AG20443 (cell line): ENCODE measurements around the gene KLHL30.
"Not testable (repeated sequence)": the region's sequence is repeated elsewhere in the genome, so short reads cannot be mapped to it uniquely, and the experiment has no call there.

Experiments
- DNase-seq: peaks from one replicate; pipeline ENCODE4 v3.0.0; 2012; ENCODE audit warnings: low spot score, mixed read lengths

The KLHL30 gene

GRCh38 chr2:238102865-238103264 is 35.6 kb upstream of the KLHL30 start:
- DNase-seq = no peak

GRCh38 chr2:238103465-238104225 is 34.8 kb upstream of the KLHL30 start:
- DNase-seq = no peak

GRCh38 chr2:238104226-238104690 is 34.2 kb upstream of the KLHL30 start:
- no peak for DNase-seq

GRCh38 chr2:238104691-238105371 is 33.6 kb upstream of the KLHL30 start:
- no peak for DNase-seq

- DNase-seq = no peak
Measured at GRCh38 chr2:238105506-238106338, 32.7 kb upstream of the KLHL30 start.

- DNase-seq = no peak
Measured at GRCh38 chr2:238106339-238106697, 32.1 kb upstream of the KLHL30 start.

GRCh38 chr2:238106698-238107524 is 31.6 kb upstream of the KLHL30 start:
- DNase-seq = no peak

- DNase-seq = no peak
Measured at GRCh38 chr2:238107525-238108422, 30.7 kb upstream of the KLHL30 start.

GRCh38 chr2:238108423-238109183 is 29.9 kb upstream of the KLHL30 start:
- DNase-seq = no peak

GRCh38 chr2:238113611-238114010 is 24.9 kb upstream of the KLHL30 start:
- DNase-seq = no peak

GRCh38 chr2:238114331-238114841 is 24.1 kb upstream of the KLHL30 start:
- DNase-seq = no peak

- DNase-seq = no peak
Measured at GRCh38 chr2:238114851-238115660, 23.4 kb upstream of the KLHL30 start.

- not testable (repeated sequence) for DNase-seq
Measured at GRCh38 chr2:238115709-238116108, 22.8 kb upstream of the KLHL30 start.

- DNase-seq = no peak
Measured at GRCh38 chr2:238116298-238117198, 21.9 kb upstream of the KLHL30 start.

GRCh38 chr2:238117199-238118154 is 21.0 kb upstream of the KLHL30 start:
- DNase-seq = peak; percentile 72

- DNase-seq = no peak
Measured at GRCh38 chr2:238119756-238120462, 18.6 kb upstream of the KLHL30 start.
